HG03103 (cell line): ENCODE data around the gene CTDNEP1.
A peak's percentile ranks its signal among the peaks of the same experiment; 100 is the strongest.
"Not testable (repeated sequence)": the region's sequence is repeated elsewhere in the genome, so short reads cannot be mapped to it uniquely, and the experiment has no call there.

Source experiments
- ATAC-seq: cut with Tn5 transposase; IDR thresholded peaks from one replicate; pipeline ENCODE4 v1.9.1; 2021; ENCODE audit warnings: low read depth; ENCODE audit not compliant: unreplicated experiment

CTDNEP1 gene

DNA sequence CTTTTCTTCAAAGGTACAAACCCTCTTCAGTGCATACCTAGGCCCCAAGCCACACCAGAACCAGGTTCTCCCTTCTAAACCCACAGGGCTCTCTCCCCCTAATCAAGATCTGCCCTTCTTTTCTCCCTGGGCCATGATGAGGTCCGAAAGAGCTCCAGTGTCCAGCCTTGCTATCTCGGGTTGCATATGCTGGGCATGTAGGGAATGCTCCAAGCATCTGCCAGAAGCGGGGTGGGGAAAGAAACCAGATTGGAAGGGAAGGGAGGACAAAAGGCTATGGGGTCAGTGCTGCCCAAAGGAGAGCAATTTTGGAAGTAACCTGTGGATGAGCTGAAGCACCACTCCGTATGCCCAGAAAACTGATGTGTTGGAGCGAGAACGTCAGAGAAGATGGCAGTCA is 2.3 kb downstream of the CTDNEP1 start:
- ATAC-seq, result no peak

- ATAC-seq, result no peak
Observed at GRCh38 chr17:7248796-7249195, 2.7 kb downstream of the CTDNEP1 start.

DNA sequence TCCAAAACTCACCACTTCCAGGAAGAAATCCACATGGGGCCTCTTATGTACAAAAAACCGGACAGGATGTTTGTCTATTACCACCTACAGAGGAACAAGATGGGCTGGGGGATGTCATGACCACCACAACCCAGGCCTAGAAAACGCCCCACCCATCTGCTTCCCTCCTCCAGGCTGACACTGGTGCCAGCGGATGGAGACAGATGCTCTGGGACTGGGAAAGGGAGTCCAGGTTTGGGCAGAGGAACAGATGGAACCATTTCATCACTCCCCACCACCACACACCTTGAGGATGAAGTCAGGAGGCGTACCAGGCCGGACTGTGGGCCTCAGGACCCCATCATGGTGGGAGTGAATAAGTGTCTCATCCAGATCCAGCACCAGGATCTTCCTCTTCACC is 4.8 kb downstream of the CTDNEP1 start:
- no peak for ATAC-seq

- not testable (repeated sequence) for ATAC-seq
Observed at GRCh38 chr17:7243838-7244237, 7.7 kb downstream of the CTDNEP1 start.

DNA sequence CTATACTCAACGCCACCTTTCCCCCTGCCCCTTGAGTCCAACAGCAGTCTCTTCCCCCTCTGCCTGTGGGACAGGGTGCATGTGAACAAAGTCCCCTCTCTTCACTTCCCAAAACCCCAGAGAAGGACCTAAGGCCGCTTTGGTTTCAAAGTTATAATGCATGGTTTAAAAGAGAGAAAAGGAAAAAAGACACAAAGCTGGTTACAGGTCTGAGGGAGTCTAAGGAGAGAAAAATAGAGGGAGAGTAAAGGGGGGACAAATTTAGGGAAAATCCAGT is 8.1 kb downstream of the CTDNEP1 start:
- ATAC-seq, result no peak

- ATAC-seq, result no peak
Observed at GRCh38 chr17:7242717-7243452, 8.6 kb downstream of the CTDNEP1 start.

DNA sequence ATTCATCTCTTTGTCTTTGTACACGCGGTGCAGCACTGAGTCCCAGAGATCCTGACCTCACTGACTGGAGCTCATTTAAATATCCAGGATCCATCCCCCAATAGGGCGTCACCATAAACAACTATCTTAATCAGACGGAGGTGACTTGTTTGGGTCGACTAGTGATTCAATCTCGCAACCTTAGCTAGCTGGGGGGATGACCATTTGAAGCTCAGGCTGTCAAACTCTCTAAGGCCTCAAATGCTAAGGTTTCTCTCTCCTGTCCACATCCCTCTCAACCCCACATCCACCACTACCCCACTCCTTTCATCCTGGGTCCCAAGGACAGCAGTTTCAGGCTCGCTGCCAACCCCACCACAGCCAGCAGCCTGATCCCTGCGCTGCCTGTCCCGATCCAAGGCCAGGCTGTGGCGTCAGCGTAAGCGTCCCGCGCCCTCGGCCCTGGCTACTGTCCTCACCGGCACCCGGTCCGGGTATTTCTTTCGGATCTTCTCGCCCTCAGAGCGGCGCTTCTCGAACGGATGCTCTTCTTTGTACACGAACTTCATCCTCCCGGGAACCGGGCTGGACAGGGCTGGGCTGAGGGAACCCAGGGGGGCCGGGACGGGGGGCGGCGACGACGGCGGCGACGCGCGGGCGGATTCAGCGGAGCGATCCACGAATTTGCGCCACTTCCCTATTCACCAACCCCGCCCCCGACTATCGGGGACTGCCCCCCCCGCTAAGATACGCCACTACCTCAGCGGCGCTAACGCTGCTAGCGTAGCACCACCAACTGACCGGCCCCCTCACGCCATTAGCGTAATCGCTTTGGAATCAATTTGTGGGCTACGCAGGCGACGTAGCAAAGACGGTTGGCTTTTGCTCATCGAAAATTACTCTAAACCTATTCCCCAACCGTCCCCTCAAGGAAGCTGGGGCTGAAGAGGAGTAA is 9.5 kb downstream of the CTDNEP1 start, which contains the start of gene GABARAP:
GABARAP (minus strand) TSS at position 667 of the 934 bp plus-strand sequence; CDS start at position 548, 119 bp downstream.
- ATAC-seq, result no peak

DNA sequence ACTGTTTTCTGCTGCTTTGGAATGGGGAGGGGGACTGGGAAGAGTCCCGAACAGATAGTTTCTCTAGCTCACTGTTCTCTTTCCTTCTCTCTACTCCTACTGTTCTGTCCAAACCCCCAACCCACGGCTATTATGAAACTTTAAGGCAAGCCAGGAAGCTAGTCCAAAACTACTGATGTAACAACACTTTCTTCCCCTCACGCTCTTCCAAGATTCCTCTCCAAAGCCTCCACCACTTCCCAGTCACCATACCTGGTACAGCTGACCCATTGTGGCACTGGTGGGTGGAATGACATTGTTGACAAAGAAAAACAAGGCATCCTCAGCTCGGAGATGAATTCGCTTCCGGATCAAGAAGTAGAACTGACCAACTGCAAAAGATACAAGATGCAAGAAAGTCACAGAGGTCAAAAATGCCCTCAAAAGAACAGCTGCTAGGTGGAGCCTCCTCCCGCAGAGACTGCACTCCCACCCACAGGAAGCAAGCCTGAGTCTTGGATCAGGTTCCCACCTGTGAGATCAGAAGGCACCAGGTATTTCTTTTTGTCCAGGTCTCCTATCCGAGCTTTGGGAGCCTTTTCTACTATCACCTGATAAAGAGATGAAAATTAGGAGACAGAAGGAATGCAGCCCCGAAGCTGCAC is 10.3 kb downstream of the CTDNEP1 start:
- ATAC-seq, result no peak

DNA sequence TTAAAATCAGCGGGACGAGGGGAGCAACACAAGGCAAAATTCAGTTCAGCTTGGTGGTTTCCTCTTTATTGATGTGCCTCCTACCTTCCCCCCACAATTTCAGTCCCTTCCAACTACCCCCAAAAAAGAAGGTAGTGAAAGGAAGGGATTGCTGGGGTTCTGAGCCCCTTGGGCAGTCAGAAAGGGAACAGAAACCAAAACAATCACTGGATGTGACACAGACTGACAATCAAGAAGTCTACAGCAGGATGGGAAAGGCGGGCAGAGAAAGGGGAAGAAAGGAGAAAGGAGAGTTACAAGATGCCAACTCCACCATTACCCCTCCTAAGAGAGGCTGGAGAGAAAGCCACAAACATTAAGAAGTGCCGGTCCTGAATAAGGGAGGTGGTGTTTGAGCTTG is 11.2 kb downstream of the CTDNEP1 start:
- no peak for ATAC-seq

GRCh38 chr17:7239091-7240027 is 12.2 kb downstream of the CTDNEP1 start, which contains the start of gene PHF23:
Gene PHF23, minus strand, starts transcription at chr17:7239457. Its CDS starts 178 bp downstream, at chr17:7239279.
- ATAC-seq, result peak; percentile 45

DNA sequence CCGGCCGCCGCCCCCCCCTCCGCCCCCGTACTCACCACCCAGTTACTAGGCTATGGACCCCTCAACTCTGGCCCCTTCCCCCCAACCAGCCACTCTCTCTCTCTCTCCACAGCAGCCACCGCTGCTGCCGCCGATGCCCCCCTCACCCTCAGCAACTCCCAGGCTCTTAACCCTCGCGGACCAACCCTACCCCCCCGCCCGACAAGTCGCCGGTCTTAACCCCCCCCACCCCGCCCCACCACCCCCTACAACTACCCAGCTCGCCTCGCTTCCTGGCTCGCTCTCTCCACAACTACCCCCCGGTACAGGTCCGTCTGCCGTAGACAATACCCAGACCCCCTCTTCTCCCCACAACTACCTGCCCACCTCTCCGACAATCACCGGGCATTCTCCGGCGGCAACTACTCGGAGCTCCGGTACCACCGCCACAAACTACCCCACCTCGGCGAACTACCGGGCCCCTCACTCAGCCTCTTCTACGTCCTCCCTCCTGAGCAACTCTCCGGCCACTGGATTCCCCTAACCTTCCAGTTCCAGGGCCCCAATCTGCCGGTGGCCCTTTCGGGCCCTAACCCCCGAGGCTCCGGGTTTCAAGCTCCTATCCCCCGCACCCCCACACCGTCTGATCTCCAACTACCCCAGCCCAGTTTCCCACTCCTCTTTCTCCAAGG is 13.0 kb downstream of the CTDNEP1 start:
- no peak for ATAC-seq

DNA sequence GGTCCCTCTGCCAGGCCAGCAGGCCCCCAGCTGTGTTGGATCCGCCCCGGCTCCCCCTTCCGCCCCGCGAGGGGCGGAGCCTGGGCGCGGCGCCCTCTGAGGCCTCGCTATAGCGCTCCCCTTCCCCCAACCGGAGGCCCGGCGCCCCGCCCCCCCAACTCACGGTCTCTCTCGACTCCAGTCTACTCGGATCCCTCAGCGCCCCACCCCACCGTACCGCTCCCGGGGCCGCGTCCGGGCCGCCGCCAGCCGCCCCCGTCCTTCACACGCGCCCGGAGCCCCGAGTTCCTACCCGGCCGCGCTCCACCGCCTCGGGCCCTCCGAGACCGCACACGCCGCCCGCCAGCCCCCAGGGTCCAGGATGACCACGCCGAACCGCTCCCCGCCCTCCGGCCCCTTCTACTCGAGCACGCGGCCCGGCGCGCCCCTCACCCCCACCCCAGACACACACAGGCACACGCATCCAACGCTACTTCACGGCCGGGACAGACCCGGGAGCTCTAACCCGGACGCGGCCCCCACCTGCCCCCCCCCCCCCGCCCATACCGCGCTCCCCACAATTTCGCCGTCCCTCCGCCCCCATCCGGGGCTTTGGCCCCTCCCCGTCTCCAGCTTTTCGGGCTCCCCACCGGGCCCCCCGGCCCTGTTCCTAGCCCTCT is 13.6 kb downstream of the CTDNEP1 start:
- no peak for ATAC-seq

- ATAC-seq, result no peak
Observed at GRCh38 chr17:7237266-7237760, 14.2 kb downstream of the CTDNEP1 start.

- ATAC-seq, result no peak
Observed at GRCh38 chr17:7236808-7237207, 14.7 kb downstream of the CTDNEP1 start.

DNA sequence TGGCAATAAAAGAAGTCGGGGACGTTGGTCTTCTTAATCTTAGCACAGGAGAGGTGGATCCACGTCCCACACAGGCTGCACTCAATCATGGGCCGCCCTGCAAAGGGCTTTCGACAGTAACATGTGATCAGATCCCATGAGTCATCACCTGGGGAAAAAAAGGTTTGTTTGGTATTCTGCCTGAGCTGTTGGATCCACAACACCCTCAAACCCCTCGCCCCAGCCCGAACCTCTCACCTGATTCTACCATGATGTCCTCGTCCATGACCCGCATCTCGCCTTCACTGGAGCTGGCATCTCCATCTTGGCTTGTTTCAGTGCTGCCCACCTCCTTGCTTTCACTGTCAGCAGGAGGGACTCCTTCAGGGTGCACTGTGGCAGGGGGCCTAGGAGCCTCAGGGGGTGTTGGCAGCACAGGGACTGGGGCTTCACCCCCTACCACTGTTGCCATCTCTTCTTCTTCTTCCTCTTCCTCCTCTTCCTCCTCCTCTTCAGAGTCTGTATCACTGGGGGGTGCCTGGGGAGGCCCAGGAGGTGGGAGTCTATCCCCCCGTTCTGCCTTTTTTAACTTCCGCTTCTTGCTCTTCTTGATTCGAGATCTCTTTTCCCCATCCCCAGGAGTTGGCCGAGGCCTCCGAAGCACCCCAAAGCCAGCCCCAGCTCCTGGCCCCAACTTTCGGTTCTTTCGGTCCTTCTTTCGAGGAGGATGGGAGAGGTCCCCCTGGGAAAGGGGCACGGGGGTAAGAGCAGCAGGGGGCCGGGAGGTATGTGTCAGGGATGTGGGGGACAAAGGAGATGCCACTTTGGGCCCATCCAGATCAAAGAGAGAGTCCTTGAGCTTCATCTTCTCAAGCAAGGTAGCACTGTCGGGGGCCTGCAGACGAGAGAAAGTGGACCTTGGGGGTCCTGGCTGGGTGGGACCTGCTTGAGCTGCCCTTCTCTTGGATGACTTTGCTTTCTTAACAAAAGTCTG is 15.6 kb downstream of the CTDNEP1 start:
- ATAC-seq, result no peak

GRCh38 chr17:7234083-7234951 is 17.2 kb downstream of the CTDNEP1 start, which contains the start of gene DVL2:
Gene DVL2, minus strand, starts transcription at chr17:7234517. Its CDS starts 255 bp downstream, at chr17:7234262.
- peak; percentile 52 for ATAC-seq

DNA sequence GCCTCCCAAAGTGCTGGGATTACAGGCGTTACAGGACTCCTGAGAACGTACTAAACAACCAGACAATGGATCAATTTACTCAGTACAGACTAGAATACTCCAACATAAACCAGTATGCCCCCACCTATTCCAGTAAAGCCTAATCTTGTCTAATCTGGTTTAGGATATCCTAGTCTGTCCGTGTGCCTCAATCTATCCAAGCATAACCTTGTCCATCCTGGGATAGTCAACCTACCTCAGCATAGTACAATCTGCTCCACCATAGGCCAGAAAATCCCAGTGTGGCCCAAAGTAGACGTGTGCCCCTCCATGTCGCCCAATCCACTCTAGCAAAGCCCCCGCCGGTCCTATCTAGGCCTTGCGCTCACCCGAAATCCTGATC is 17.8 kb downstream of the CTDNEP1 start:
- no peak for ATAC-seq
